DMS79 treated with DMSO at 0.1 percent for 48 hours (cell line): ENCODE data around the gene SAMD4A.

Experiments used
- DNase-seq: peaks from one replicate; lab custom pipeline; 2025; lab: John Stamatoyannopoulos, UW

Gene SAMD4A

DNA sequence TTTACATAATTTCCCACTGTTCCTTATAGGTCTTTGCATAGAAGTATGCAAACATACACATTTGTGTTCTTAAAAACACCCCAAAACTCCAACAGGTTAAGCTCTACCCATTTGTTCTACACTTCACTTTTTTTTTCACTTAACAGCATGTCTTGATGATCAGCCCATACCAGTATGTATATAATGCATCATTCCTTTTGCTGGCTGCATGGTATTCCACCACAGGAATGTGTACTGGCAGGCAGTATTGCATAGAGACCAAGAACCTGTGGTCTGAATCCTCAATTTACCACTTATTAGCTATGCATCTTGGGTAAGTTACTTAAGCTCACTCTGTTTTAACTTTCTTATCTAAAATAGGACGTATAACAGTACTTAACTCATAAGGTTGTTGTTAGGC, 65.5 kb downstream of the SAMD4A start:
- DNase-seq: no peak

DNA sequence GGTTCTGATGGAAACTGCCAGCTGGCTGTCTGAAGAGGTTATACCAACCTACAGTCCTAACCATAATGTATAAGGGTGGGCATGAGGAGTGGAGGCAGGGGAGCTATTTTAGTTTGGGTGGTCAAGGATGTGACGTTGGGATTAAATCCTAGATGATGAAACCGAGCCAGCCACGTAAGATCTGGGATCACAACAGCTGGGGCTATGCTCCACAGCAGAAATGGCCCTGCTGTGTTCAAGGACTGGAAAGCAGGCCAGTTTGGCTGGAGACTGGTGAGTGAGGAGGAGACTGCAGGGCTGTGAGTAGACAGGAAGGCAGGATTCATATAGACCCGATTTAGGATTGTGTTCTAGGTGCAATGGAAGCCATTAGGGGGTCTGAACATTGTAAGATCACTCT, 66.1 kb downstream of the SAMD4A start:
- no peak for DNase-seq

DNA sequence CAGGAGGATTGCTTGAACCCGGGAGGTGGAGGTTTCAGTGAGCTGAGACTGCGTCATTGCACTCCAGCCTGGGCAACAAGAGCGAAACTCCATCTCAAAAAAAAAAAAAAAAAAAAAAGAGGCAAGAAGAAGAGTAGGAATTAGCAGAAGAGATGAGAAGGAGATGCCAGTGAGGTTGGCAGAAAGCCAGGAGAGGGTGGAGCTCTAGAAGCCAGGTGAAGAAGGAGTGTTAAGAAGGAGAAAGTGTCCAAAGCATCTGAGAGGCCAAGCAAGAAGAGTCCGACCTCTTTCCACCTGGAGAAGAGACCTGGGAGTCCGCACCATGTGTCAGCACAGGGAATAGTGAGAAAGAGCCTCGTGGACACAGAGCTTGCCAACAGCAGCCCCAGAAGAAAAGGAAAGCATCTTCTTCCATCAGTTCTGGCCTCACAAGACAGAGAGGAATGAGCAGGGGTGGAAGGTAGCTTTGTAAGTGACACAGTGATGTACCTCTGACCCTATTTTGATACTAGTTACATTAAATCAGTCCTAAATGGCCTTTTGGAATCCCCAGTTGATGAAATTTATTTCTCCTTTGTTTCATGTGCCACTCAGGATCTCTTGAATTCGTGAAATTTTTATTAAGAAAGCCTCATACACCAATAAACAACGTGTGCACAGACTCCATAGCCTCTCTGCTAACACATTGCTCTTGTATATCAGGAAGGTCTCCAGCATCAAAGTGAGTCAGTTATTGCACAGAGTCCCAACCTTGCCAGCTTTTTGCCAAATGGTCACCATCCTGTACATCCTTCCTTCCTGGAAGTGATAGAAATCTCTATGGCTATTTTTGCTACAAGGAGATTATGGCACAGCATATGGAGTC, 70.6 kb downstream of the SAMD4A start:
- no peak for DNase-seq

DNA sequence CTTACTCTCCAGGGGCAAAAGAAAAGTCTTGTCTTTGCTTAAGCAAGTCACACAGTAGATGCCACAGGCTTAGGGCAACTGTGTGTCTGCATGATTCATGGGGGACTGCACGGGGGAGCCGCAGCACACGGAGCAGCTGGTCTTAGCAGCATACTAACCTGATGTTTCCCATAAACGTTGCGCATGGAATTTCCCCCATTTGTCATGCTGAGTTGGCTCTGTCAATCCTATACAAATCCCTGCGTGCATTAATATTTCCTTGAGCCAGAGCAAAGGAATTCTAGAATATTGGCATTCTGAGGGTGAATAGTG, 71.2 kb downstream of the SAMD4A start:
- no peak for DNase-seq

DNA sequence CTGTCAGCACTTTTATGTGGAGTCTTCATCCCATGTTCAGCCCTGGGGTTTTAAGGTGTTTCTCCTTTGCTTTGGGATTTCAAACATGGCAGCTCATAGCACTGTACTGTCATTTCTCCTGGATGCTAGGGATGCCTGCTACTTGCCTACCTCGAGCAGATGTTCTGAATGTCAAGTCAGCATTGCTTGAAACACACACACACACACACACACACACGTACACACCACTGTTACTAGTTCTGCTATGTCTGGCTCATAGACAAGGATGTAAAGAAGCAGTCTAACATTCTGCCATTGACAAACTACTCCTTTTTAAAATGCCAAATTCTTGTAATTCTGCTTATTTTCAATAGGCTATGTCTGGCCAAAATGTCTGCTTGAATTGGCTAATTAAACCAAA, 72.7 kb downstream of the SAMD4A start:
- DNase-seq: no peak

DNA sequence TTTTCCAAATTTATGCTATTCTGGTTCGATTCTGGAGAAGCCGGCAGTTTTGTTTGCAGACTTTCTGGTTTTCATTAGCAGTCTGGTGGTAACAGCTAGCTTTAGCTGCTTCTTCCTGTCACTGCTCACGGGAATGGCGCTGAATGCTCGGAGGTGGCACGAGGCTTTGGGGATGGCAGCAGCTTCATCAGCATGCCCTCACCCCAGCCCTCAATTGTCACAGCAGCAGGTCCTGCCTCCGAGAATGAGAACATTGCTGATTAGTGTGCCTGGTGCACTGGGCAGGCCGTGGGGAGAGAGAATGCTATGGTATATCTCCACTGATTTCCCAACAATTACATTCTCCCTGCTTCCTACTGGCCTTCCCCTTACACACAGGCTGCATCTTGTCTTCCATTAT, 73.6 kb downstream of the SAMD4A start:
- no peak for DNase-seq

DNA sequence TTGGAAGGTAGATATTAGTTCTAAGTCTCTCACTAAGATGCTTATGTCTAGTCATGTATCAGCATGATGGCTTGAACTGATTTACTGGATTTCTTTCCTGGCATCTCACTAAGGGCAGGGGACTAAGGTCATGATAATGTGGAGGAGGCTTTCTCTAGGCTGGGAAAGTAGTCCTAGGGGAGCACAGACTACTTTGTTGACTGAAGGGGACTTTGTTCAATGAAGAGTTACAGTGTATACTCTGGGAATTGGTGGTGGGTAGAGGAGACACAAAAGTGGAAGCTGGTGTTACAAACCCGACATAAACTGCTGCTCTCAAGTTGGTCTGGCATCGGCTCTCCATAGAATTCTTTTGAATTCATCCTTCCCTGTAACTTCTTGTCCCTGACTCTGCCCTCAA, 75.2 kb downstream of the SAMD4A start:
- no peak for DNase-seq

DNA sequence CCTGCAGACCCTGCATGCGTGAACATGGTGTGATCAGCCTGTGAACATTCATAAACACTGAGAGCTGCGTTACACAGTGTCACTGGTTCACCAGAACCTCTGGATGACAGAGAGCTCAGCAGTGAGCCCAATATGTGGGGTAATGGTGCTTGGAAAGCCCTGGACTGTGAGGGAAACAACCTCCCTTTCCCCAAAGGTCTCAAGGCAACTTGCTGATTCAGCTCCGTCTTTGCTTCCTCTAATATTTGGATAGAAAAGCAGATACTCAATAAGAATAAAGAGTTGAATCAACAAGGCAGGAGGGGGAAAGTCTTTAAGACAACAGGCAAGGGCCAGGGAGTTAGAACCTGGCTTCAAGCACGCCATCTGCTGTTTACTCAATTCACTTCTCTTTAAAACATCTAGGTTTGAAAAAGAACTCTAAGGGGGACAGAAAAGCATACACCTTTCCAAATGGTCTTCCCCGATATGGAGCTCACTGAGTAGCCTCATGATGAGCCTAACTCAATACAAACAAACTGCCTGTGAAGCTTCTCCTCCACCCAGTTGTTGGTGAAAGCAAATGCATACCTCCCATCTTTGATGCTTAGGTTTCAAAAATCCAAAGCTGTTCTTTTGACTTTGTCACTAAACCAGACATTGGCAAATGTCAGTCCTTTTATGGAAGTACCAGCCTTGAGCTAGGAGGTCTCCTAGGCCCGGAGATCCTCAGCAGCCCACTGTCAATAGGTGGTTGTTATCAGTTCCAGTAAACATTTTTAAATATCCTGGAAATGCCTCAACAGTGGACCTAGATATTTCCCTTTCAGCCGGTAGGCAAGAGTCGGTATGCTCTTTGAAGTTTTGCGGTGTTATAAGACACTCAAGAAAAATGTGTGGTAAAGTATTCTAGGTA, 76.1 kb downstream of the SAMD4A start:
- no peak for DNase-seq

DNA sequence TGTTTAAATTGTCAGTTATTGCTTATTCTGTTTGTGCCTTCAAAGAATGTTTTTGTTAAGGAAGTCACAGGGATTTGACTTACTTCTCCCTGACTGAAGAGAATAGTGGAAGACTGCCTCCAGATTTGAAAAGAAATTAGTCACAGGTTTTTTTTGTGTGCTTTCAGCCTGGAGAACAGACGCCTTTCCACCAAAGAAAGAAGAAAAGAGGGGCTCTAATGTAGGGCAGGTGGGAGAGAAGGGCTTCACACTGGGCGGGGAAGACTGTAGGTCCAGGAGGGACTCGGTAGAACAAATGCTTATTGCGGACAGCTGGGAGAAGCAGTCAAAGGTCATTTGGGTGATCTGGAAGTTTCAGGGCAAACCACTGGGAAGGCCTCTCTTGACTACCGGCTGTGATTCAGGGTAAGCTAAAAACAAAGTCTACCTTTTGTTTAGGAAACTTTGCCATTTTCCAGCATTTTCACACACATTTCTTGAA, 76.8 kb downstream of the SAMD4A start:
- DNase-seq: no peak

DNA sequence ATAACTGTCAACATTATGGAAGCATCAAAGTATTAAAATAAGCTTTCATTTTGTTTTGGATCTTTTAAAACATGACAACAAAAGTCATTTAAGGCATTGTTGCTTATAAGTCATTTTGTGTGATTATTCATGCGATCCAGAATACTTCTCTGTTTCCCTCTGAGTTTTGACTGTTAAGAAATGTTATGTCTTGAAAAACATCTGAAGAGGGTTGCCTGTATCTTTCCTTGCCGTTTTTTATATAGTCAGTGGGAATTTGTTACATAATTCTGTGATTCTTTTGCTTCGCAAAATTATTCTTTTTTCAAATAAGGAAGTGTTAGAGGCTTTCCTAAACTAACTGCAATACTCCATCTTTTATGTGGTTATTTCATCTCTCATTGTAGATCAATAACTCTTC, 78.7 kb downstream of the SAMD4A start:
- no peak for DNase-seq

DNA sequence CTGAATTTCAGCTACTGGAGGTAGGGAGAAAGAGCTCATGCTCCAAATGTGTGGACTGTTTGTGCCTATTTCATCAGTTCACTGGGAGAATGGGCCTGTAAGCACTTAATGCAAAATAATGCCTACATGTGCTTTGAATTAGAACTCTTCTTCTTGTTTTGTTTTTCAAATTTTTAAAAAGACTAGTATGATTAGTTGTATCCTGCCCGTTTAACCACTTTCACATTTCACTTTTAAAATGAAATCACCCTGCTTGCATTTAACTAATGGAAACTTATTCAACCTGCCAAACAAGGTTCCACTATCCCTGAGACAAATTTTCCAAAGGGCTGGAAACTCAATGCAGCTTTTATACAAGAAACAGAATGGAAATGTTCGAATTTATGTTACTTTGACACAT, 79.7 kb downstream of the SAMD4A start:
- no peak for DNase-seq

DNA sequence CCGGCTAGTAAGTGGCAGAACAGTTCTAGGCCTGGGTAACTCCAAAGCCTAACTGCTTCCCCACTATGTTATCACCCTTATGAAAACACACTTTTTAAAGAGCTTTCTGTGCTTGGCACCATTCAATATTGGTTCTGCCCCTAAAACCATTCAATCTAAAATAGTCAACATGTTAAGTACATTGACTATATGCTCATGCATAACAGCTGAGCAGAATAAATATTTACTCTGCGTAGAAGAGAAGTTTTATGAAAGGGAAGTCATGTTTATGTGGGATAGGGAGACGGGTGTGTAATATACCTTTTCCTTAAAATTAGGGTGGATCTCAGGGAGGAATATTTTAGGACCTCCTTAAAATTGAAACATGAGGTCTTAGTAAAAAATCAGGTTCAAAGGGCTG, 80.5 kb downstream of the SAMD4A start:
- no peak for DNase-seq

DNA sequence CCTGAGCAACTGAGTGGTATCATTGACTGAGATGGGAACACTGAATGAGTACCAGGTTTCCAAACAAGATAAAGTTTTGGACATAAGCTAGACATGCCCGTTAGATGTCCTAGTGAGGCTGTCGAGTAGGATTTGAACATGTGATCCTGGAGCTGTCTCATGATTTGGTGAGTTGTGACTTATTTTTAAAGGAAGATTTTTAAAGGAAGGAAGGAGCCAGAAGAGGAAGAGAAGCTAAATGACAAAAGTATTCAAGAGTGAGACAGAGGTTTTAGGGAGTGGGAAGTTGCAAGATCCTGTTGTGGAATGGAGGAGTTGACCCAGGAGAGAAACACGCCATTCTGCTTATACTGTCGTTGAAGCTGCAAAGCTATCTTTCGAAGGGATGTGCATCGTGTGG, 82.1 kb downstream of the SAMD4A start:
- no peak for DNase-seq

DNA sequence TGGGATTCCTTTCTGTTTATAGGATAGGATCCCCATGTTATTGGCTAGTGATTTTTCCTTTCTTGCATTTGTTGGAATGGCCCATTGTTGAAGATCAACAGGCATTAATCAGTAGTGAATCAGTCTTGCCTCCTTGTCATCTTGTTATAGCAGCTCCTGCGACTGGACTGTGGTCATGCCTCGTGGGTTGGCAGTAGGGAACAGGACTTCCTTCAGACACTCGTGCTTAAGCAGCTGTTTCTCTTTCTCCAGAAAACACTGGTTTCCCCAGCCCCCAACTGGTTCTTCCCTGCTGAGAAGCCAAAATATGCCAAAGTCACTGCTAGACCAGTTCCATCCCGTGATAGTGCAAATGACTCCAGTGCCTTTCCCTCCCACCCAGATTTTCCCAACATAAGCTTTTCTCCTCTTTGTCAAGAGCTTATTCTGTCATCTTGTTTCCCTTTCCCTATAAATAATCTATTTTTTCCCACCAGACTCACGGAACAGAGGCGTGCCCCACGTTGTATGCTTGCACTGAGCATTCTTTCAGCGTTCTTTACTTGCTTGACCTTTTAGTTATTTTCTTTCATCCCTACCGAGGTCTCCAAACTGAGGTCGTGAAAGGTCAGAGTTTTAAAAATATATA, 83.5 kb downstream of the SAMD4A start:
- no peak for DNase-seq

DNA sequence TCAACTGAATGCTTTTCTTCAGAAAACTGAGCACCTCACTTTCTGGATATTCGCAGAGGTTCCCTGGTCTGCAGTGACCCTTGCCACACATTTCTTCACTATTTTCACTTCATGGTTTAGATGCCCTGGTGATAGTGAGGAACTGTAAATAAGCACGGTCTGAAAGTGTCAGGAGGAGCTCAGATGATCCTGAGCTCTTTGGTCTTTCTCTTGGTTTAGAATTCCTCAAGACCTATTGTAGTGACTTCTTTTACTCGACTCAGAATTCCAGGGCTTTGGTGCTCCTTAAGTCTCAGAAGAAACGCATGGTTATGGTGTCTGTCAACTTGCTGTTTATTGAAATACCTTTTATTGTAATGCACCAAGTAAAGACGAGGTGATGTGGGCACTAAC, 84.0 kb downstream of the SAMD4A start:
- DNase-seq: no peak

DNA sequence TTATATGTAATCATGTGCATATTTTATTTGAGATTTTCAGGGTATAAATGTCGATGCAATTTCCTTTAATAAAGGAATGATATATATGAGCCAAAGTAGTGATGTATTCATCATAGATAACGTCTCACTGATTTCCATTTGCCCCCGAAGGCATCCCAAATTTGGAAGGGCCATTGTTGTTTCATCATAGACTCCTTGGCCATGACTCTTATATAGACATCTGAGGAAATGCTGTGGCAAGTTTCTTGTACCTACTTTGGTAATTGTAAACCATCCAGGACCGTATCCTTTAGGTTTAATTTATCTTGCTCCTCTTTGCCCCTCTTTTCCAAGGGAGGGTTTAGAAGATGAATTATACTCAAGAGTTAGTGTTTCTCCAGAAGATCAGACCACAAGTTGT, 84.7 kb downstream of the SAMD4A start:
- DNase-seq: no peak

DNA sequence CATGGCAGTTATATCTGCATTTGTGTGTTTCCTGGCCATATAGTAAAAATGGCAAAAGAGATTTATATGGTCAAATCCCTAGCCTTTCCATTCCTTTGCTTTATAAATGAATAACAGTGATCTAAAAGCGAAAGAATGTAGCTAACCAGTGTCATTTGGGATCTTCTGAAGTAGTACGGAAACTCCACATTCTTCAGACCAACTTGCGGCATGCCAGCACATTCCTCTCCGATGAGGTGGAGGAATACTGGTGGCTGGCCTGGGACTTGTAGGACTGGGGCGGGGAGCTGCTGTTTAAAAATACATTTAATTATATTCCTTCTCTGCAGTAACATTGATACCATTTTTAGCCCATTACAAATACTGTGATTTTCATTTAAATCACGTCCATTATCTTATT, 85.3 kb downstream of the SAMD4A start:
- DNase-seq: no peak

DNA sequence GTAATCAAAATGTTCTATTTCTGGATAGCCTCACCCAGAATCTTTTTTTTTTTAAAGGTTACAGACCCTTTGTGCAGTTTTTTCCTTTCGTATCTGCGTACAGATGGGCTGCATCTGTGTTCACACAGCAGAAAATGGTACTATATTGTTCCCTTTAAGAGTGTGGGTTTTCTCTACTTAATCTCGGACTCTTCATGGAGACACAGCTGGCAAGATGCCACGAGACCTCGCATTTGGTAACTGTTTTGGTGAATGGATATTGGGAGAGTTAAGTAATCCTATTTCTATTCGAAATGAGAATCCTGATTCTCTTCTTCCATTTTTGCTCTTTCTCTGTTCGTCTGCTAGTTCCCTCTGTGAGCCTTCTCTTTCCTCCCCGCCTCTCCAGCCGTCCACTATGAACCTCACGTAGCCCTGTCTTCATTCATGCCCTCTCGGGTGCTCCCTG, 85.7 kb downstream of the SAMD4A start:
- DNase-seq: no peak

DNA sequence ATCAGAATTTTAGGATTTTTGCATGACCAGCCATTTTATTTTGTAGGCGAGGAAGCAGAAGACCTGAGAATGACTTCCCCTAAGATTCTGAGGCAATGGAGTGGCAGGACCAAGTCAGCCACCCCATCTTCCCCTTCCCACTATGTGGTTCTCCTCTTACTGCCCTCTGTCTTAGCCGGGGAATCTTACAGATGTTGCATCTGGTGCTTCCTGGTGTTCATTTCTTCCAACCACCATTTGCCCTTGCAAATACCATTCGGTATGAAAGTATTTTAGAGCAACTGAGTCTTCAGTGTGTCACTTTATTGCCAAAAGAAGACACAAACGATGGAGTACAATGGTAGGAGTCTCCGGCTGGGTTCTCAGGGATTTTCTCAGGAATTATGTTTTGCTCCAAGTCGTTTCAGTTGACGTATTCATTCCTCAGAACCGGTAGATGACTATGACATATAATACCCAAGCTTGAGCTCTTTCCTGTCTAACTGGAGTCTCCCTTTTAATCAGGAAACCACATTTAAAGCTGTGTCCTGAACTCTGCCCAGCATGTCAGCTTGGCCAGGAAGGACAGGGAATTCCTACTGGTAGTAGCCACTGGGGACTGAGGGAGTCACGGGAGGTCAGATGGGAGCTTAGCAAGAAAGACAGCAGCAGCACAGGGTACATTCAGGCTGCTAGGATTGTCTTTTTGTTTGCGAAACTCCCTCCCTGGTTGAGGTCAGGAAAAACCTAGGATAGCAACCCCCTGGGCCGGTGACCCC, 87.0 kb downstream of the SAMD4A start:
- no peak for DNase-seq

DNA sequence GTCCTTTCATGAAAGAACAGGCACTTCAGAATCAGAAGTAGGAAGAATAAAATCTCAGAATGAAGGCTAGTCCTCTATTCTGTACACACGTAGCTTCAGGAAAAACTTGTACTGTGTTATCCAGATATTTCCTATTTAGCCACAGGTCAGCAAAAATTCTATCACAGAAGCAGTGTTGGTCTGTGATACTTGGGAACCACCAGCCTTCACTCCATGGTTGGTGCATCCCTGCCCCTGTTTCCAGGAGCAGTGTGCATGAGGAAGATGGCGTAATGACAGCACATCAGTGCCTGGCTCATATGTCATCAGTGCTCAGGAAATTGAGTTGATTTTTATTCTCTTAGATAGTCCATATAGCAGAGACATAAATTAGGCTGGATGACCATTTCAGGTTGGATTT, 87.7 kb downstream of the SAMD4A start:
- DNase-seq: no peak

DNA sequence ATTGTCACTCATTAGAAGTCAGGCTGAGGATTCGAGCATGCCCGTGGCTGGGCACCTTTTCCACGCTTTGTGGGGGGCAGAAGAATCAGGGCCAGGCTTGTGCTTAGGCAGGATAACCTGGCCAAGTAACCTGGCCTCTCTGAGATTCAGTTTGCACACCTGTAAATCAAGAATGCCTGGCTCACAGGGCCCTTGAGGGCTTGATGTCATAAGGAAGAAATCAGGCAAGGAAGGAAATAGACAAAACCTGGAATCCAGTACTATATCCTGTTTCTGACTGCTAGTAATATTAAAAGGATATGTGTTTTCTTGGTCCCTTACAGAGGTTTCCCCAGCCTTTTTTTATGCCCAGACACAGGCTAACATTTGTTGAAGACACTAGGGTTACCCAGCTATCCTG, 91.9 kb downstream of the SAMD4A start:
- DNase-seq: no peak

DNA sequence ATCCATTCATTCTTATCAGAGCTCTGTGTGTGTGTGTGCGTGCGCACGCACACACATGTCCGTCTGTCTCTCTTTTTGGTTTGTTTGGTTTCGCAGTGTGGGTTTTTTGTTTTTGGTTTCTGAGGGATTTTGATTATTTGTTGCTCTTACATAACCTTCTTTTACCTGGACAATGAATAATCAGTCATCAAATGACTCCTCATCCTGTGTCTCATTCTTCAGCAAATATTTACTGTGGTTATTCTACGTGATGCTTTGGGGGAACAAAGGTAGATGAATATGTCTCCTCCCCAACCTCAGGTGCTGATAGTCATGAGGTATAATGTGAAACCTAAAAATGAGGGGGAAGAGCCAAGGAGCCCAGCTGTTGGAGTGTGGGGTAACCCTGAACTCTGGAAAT, 92.4 kb downstream of the SAMD4A start:
- no peak for DNase-seq
